GM21737 (cell line): Measurements from ENCODE around the gene SSH3.

Experiments used
- ATAC-seq: cut with Tn5 transposase; IDR thresholded peaks from one replicate; pipeline ENCODE4 v1.9.1; 2021; ENCODE audit warnings: mild to moderate bottlenecking, moderate library complexity; ENCODE audit not compliant: unreplicated experiment

The SSH3 gene

GRCh38 chr11:67356387-67356863 lies 53.1 kb downstream of the SSH3 start:
- ATAC-seq = no peak

GRCh38 chr11:67356864-67357561 lies 53.7 kb downstream of the SSH3 start:
- no peak for ATAC-seq

GRCh38 chr11:67357831-67358670 lies 54.7 kb downstream of the SSH3 start:
- ATAC-seq = no peak
